Measurements from ENCODE around the gene RSAD2. TPM values are rescaled to one million over a fixed set of nuclear protein-coding genes. Genes with fewer than 3 reads are reported as not detected.

The RSAD2 gene
- total and polyA plus RNA-seq, 7 donors, result 0.95 to 3.1 (median 2.3) TPM

GRCh38 chr2:6937157-6937556 is 59.6 kb downstream of the RSAD2 start:
- H3K4me1 ChIP-seq, result peaks cover 59% of the 10 kb centered on the region
- intact Hi-C loops (cut with DNase I), result no loop called here
- WGBS, 3 donors, result 29 to 49% (median 33%) methylated on average over 2 of the region's 2 CpGs
- no peaks in the 10 kb centered on the region for H3K36me3 ChIP-seq (ENCODE audit: insufficient read depth in 1 of 2, low read depth in 1 of 2)
- no peaks in the 10 kb centered on the region for H3K9me3 ChIP-seq
- no peaks in the 10 kb centered on the region for H3K27me3 ChIP-seq (ENCODE audit: insufficient read depth in 3 of 3, low read length in 2 of 3)
- H3K4me3 ChIP-seq, result no peak overlapping the region
- DNase-seq (no peak), ATAC-seq (peak in 3 of 4 donors; percentile 35 to 54 (median 54))
- peak overlapping the region; percentile 11 for H3K27ac ChIP-seq
- TF ChIP-seq CTCF (IDR thresholded peaks at IDR 0.05), result no peak

- no peak for TF ChIP-seq CTCF (IDR thresholded peaks at IDR 0.05)
- 45 to 62% (median 46%) methylated on average over 4 of the region's 4 CpGs for WGBS, 3 donors
- DNase-seq (no peak), ATAC-seq (no peak)
- intact Hi-C loops (cut with DNase I), result no loop called here
- Histone ChIP-seq H3K4me1 (peaks cover 57% of the 10 kb centered on the region), H3K27ac (peak overlapping the region; percentile 11), H3K36me3 (ENCODE audit: insufficient read depth in 1 of 2, low read depth in 1 of 2) (no peaks in the 10 kb centered on the region), H3K4me3 (no peak overlapping the region), H3K27me3 (ENCODE audit: insufficient read depth in 3 of 3, low read length in 2 of 3) (no peaks in the 10 kb centered on the region), H3K9me3 (no peaks in the 10 kb centered on the region)
Measured at GRCh38 chr2:6937582-6937981, 60.0 kb downstream of the RSAD2 start.

DNA sequence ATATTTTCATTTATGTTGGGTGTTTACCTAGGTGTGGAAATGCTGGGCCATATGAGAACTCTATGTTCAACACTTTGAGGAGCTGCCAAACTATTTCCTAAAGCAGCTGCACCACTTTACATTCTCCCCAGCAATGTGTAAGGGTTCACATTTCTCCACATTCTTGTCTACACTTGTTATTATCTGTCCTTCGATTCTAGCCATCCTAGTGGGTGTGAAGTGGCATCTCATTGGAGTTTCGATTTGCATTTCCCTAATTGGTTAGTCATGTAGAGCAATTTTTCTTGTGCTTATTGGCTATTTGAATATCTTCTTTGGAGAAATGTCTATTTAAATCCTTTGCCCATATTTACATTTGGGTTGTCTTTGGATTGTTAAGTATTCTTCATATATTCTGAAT is 61.5 kb downstream of the RSAD2 start:
- no peaks in the 10 kb centered on the region for H3K36me3 ChIP-seq (ENCODE audit: insufficient read depth in 1 of 2, low read depth in 1 of 2)
- no peaks in the 10 kb centered on the region for H3K9me3 ChIP-seq
- H3K27ac ChIP-seq, result no peak overlapping the region
- 63 to 70% (median 66%) methylated on average over 2 of the region's 2 CpGs for WGBS, 3 donors
- H3K27me3 ChIP-seq (ENCODE audit: insufficient read depth in 3 of 3, low read length in 2 of 3), result no peaks in the 10 kb centered on the region
- no peak for ATAC-seq
- peaks cover 48% of the 10 kb centered on the region for H3K4me1 ChIP-seq
- DNase-seq, result no peak
- no peak for TF ChIP-seq CTCF (IDR thresholded peaks at IDR 0.05)
- intact Hi-C loops (cut with DNase I), result no loop called here
- H3K4me3 ChIP-seq, result no peak overlapping the region

GRCh38 chr2:6940820-6941219 is 63.2 kb downstream of the RSAD2 start:
- DNase-seq, result no peak
- Histone ChIP-seq H3K4me1 (peaks cover 54% of the 10 kb centered on the region), H3K27me3 (ENCODE audit: insufficient read depth in 3 of 3, low read length in 2 of 3) (no peaks in the 10 kb centered on the region), H3K9me3 (no peaks in the 10 kb centered on the region), H3K36me3 (ENCODE audit: insufficient read depth in 1 of 2, low read depth in 1 of 2) (no peaks in the 10 kb centered on the region), H3K27ac (peak overlapping the region; percentile 62), H3K4me3 (no peak overlapping the region)
- ATAC-seq, result peak in 2 of 4 donors; percentile 51 to 54
- 47 to 86% (median 51%) methylated on average over 2 of the region's 2 CpGs for WGBS, 3 donors
- TF ChIP-seq CTCF (IDR thresholded peaks at IDR 0.05), result no peak
- intact Hi-C loops (cut with DNase I), result no loop called here

GRCh38 chr2:6941299-6942046 is 63.9 kb downstream of the RSAD2 start:
- ATAC-seq, result peak; percentile 53 to 77 (median 76)
- no peaks in the 10 kb centered on the region for H3K27me3 ChIP-seq (ENCODE audit: insufficient read depth in 3 of 3, low read length in 2 of 3)
- H3K4me1 ChIP-seq, result peaks cover 48% of the 10 kb centered on the region
- H3K27ac ChIP-seq, result peak overlapping the region; percentile 62
- TF ChIP-seq CTCF (IDR thresholded peaks at IDR 0.05), result no peak
- intact Hi-C loops (cut with DNase I), result no loop called here
- no peak for DNase-seq
- no peaks in the 10 kb centered on the region for H3K36me3 ChIP-seq (ENCODE audit: insufficient read depth in 1 of 2, low read depth in 1 of 2)
- WGBS, 3 donors, result 52 to 91% (median 69%) methylated on average over 10 of the region's 10 CpGs
- H3K4me3 ChIP-seq, result no peak overlapping the region
- H3K9me3 ChIP-seq, result no peaks in the 10 kb centered on the region

Measured in psoas muscle (tissue), 8 donors.